NCI-H2227 (cell line): ENCODE data around the gene S100A4.
A peak's percentile ranks its signal among the peaks of the same experiment; 100 is the strongest.
"Not testable (repeated sequence)": the region's sequence is repeated elsewhere in the genome, so short reads cannot be mapped to it uniquely, and the experiment has no call there.

ENCODE experiments used
- DNase-seq: peaks from one replicate; lab custom pipeline; 2025; ENCODE audit not compliant: unreplicated experiment; lab: John Stamatoyannopoulos, UW

The S100A4 gene

GRCh38 chr1:153534925-153535241 is 10.7 kb downstream of the S100A4 start:
- DNase-seq = no peak

- no peak for DNase-seq
Observed at GRCh38 chr1:153534226-153534924, 11.2 kb downstream of the S100A4 start.

GRCh38 chr1:153533689-153534201 is 11.9 kb downstream of the S100A4 start:
- DNase-seq = peak; percentile 14

GRCh38 chr1:153532769-153533599 is 12.6 kb downstream of the S100A4 start:
- peak; percentile 90 for DNase-seq

- no peak for DNase-seq
Observed at GRCh38 chr1:153532181-153532580, 13.4 kb downstream of the S100A4 start.

GRCh38 chr1:153531638-153532037 is 14.0 kb downstream of the S100A4 start:
- no peak for DNase-seq

GRCh38 chr1:153527683-153528040 is 17.9 kb downstream of the S100A4 start:
- DNase-seq = no peak

GRCh38 chr1:153527023-153527682 is 18.5 kb downstream of the S100A4 start:
- DNase-seq = no peak

- no peak for DNase-seq
Observed at GRCh38 chr1:153526132-153526543, 19.5 kb downstream of the S100A4 start.

GRCh38 chr1:153525088-153525728 is 20.4 kb downstream of the S100A4 start:
- DNase-seq = no peak

- not testable (repeated sequence) for DNase-seq
Observed at GRCh38 chr1:153522353-153523048, 23.1 kb downstream of the S100A4 start.

- not testable (repeated sequence) for DNase-seq
Observed at GRCh38 chr1:153521808-153522207, 23.8 kb downstream of the S100A4 start.

- no peak for DNase-seq
Observed at GRCh38 chr1:153520818-153521476, 24.7 kb downstream of the S100A4 start.

GRCh38 chr1:153520137-153520691 is 25.4 kb downstream of the S100A4 start:
- not testable (repeated sequence) for DNase-seq

- DNase-seq = no peak
Observed at GRCh38 chr1:153519242-153519641, 26.4 kb downstream of the S100A4 start.

GRCh38 chr1:153515504-153516394 is 29.9 kb downstream of the S100A4 start:
- no peak for DNase-seq

GRCh38 chr1:153513666-153514065 is 31.9 kb downstream of the S100A4 start:
- no peak for DNase-seq

GRCh38 chr1:153513023-153513422 is 32.6 kb downstream of the S100A4 start:
- DNase-seq = no peak

GRCh38 chr1:153510984-153511410 is 34.6 kb downstream of the S100A4 start:
- DNase-seq = peak; percentile 79
